Thyroid gland (tissue), 4 donors: ENCODE data around the gene THSD7B.

Experiments used
- POLR2A ChIP-seq, 2 donors: fragments of 450-650 bp; IDR thresholded peaks; one replicate each; pipeline ENCODE4 v1.6.1; 2017; ENCODE audit warnings: antibody characterized with exemption in 2 of 2, mild to moderate bottlenecking in 2 of 2, moderate library complexity in 1 of 2
- TF ChIP-seq, protein P1 (sequence below), 6 experiments: fragments of 200-600 bp in 3 of 6; fragments of 450-650 bp in 3 of 6; sonication (generic) in 3 of 6; IDR thresholded peaks; one replicate each; pipeline ENCODE4 v1.5.1; 2016 to 2019; ENCODE audit warnings: antibody characterized with exemption in 6 of 6, mild to moderate bottlenecking in 2 of 6, inconsistent platforms in 1 of 6, moderate library complexity in 1 of 6

DNA sequence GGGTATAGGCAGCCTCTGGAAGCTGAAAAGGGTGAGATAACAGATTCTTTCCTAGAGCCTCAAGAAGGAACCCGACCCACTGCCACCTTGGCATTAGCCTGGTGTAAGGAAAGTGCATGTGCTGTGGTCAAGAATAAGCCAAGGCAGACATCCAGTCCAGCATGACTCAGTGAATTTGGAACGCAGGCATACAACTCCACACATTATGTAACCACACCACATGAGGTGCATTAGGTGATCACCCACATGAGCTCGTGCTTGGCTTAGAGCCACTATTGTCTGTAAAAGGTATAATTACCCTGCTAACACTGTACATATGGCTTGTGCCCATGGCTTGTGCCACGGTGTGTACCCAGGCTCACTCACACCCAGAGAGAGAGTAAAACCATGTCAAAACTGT lies 615.3 kb downstream of the THSD7B start:
- TF ChIP-seq, protein P1, sequence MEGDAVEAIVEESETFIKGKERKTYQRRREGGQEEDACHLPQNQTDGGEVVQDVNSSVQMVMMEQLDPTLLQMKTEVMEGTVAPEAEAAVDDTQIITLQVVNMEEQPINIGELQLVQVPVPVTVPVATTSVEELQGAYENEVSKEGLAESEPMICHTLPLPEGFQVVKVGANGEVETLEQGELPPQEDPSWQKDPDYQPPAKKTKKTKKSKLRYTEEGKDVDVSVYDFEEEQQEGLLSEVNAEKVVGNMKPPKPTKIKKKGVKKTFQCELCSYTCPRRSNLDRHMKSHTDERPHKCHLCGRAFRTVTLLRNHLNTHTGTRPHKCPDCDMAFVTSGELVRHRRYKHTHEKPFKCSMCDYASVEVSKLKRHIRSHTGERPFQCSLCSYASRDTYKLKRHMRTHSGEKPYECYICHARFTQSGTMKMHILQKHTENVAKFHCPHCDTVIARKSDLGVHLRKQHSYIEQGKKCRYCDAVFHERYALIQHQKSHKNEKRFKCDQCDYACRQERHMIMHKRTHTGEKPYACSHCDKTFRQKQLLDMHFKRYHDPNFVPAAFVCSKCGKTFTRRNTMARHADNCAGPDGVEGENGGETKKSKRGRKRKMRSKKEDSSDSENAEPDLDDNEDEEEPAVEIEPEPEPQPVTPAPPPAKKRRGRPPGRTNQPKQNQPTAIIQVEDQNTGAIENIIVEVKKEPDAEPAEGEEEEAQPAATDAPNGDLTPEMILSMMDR (IDR thresholded peaks at IDR 0.05), result no peak
- TF ChIP-seq POLR2A (IDR thresholded peaks at IDR 0.05), result no peak
